Effector CD8-positive, alpha-beta T cell (primary cell): ENCODE results near the gene SLN.
"Not testable (repeated sequence)": the region's sequence is repeated elsewhere in the genome, so short reads cannot be mapped to it uniquely, and the experiment has no call there.

ENCODE experiments used
- DNase-seq: peaks from one replicate; lab custom pipeline; 2025; lab: John Stamatoyannopoulos, UW
- total RNA-seq, 4 experiments: gene quantifications; one replicate each; lab custom pipeline; 2026; lab: John Stamatoyannopoulos, UW

SLN gene
- 0 reads per million in 4 experiments for total RNA-seq

DNA sequence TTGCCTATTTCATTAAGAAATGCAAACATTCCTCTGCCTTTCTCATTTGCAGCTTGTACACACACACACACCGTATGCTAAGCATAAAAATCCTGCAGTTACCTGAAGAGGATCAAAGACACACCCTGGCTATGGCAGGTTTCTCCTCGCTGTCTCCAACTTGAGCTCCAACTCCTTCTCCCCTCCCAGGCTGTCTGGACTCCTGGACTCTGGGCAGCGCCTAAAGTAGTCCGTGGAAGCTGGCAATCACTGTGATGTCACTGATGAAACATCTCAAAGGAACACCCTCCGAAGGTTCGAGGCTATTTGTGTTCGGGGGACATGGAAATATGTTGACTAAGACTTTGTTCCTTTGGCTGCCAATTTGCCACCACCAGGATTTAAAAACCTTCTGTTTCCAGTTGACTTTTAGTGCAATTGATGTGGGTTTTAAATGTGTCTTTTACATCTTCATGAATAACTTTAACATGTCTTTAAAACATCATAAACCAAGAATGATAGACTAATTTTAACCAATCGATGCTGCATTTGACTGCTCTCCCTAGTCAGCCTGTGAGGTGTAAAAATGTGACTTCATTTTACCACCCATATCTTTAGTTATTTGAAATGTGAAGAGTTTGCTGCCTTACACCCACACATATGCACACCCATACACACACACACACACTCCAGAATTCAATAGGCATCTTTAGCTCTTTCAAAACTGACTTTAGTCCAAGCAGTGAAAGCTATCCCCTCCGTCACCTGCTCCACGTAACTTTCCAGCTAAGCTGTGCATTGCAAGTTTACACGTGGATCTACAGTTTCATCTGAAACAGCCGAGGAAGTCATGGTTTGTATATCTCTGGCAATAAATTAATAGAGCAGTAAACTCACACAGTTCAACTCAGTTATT is at the start of gene SLN:
Gene SLN, minus strand, starts transcription at position 196 of the 895 bp plus-strand sequence.
- DNase-seq: no peak

DNA sequence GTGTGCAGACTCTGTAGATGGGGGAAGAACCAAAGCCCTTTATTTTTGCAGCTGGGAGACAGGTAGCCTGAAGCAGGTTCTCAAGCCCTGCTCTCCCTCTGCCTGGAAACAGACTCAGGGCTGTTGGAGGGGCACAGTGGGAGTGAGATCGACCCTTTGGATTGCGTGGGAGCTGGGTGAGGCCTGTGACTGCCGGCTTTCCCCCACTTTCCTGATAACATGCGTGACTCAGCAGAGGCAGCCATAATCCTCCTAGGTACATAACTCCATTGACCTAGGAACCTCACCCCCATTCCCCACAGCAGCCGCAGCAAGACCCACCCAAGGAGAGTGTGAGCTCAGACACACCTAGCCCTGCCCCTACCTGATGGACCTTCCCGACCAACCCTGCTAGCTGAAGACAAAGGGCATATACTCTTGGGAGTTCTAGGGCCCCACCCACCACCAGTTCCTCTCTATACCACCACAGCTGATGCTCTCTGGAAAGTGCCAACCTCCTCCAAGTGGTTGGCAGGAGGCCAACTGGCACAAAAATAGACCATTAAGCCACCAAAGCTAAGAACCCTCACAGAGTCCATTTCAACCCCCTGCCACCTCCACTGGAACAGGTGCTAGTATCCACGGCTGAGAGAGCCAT is 47.0 kb upstream of the SLN start:
- DNase-seq: not testable (repeated sequence)

DNA sequence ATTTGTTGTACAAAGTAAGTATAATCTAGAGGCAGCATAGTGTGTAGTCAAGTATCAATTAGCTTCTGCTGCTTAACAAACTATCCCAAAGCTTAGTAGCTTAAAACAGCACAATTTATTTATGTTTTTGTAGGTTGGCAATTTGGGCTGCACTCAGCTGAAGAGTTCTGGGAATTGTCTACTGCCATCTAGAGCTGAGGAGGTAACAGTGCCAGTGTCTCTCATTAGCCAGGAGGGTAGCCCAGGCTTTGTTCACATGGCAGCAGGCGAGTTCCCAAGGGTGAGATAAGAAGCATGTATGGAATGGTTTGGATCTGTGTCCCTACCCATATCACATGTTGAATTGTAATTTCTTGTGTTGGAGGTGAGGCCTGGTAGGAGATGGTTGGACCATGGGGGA is 45.8 kb upstream of the SLN start:
- DNase-seq: no peak

DNA sequence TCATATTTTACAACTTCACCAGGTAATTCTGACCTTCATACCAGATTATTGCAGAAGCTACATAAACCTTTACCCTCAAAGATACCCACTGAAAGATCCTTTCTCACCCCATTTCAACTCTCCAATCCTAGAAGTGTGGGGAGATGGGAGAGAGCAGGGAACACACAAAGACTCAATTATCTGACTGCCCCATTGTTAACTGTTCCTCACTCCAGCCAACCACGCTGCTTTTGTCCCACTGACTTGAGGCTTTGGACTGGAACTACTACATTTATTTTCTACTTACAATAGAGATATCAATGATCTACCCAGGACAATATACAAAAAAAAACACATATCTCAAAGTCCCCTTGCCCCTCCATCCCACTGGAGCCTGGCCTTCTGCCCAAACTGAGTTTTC is 44.7 kb upstream of the SLN start:
- DNase-seq: no peak

DNA sequence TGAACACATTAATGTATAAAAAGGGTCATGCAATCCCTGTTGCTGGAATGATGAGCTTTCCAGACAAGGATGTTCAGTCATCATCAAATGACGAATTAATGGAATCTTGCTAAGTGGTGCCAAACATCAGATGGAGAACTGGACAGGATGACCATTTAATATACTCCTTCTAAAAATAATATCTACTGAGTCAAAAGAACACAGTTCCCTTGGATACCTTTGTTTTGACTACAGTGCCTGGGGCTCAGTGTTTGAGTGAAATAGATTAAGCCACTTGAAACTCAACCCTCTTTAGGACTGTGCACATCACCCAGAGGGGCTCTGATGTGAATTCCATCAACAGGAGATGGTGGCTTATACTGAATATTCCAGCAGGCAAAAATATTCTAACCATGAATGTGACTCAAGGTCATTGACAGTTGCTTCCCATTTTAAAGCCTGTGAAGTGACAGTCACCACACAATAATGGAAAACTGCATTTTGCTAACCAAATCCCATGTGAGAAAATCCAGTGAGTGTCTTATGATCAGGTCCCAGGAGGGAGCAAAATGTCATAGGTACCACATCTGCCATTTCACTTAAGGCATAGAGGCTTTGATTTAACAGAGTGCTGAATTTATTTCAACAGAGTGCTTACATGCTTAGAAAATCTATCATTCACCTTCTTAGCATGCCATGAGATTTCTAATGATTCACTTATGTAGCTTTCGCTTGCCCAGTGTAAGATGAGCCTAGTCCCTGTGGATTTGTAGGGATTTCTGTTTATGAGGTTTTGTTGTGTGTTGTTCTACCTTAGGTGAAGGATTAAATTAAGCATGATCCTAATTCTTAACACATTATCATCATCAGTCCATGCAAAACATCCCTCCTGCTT is 41.3 kb upstream of the SLN start:
- DNase-seq: no peak

DNA sequence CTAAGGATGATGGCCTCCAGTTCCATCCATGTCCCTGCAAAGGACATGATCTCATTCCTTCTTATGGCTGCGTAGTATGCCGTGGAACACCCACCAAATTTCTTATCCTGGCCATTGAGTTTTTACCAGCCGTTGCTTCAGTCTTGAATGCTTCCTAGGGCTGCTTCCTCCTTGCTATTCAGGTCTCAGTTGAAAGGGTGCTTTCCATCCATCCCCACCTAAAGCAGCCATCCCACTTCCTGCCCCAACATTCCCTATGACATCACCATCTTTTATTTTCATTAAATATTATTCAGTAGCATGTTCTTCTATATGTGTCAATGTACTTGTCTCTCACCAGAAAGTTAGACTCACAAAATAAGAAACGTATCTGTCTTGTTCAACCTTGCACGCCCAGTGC is 40.7 kb upstream of the SLN start:
- DNase-seq: no peak

DNA sequence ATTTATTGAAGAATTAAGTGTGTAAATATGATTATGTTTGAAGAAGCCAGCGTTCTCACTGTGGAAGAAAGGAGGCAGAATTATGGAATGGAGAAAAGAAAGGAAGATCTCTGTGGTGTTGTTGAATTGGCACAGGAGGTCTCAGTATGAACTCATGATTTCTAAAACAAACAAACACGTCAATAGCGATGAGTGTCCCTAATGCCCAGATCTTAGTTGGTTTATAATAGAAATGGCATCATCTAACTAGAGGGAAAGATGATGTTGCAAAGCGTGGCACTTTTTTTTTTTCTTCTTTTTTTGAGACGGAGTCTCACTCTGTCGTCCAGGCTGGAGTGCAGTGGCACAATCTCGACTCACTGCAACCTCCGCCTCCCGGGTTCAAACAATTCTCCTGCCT is 39.2 kb upstream of the SLN start:
- DNase-seq: no peak

DNA sequence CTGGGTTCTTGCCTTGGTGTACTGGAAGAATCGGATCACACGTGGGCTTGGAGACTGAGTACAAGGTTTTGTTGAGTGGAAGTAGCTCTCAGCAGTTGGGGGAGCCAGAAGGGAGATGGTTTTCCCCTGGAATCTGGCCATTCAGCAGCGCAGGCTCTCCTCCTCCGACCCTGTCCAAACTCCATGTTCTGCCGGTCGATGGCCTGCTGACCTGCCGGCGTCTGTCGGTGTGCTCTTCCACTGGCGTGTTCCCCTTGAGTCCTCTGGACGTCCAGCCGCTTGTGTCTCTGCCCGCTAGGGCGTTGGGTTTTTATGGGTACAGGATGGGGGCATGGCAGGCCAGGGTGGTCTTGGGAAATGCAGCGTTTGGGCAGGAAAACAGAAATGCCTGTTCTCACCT is 38.5 kb upstream of the SLN start:
- no peak for DNase-seq

DNA sequence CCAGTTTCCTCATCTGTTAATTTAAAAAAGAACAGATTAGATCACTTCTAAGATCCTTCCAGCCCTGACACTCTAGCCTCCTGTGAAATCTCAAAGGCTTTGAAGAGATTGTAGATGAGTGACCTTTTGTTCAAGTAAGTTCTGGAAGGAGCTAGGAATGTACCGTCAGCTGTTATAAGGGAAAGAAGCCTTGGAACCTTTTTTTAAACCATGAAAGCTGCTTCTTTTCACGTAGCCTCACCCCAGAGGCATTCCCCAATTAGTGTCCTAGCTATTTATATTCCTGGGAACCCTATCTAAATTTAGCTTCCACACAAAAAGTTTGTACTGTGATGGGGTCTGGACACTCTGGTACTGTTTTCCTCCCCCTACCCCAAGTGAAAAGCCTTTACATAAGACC is 35.8 kb upstream of the SLN start:
- DNase-seq: no peak

DNA sequence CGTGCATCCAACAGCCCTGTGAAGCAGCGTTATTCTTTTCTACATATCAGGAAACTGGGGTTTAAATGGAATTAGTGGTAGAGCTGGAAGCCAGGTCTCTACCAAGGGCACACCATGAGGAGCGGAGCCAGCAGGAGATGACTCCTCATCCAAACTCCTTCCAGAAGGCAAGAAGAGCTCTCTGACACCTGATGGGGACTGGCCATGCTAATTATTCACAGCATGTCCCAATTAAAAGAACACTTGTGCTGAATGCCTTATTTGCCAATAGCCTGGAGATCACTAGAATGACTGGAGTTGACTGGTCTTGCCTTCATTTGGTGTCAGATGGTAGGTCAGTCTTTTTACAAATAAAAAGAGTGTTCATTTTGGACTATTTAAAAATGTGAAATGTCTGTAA is 32.9 kb upstream of the SLN start:
- DNase-seq: no peak

DNA sequence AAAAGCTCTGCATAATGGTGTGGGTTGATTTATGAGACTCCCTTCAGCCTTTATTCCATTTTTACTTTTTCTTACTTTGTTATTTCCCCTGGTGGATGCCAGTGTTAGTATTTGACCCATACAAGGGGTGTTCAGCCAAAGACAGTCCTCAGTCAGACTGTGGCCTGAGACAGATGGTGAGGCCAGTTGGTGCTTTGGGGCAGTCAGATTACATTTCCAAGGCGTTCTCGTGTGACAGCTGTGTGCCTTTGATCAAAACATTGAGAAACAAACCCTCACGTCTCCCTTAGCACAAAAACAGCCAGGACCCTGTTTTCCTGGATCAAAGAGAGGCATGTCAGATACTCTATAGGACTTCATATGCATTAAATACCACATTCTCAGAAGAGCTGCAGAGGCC is 31.3 kb upstream of the SLN start:
- DNase-seq: no peak

DNA sequence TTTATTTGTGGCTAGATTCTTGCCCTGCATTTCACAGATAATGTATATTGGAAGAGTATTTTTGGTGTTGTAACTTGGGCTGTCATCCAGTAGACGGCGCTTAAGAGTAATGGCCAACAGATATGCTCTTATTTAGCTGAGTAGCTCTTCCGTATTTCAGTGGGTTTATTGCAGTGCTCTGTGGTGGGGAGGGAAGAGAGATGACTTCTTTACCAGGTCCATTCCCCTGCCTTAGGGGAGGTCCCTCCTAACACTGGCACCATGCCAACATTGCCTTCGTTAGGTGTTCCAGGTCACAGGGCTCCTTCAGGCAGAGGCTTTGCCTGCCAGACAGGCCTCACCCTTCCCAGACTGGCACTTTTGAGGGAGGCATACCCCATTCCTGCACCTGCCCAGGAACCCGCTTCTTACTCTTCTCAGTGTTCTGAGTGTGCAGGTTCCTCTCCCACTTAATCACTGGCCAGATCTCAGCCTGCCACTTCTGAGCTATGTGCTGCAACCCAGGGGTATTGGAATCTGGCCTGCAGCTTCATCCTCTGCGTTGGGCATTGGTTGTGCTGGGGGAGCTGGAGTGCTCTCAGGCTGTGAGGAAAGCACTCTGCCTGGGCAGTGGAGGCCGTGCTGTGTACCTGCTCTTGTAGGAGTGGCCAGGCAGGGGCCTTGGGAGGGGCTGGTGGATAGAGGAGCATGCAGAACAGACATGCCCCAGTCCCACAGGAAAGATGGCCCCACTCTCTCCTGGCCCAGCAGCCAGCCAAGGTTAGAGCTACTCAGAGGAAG is 29.4 kb upstream of the SLN start:
- DNase-seq: no peak

DNA sequence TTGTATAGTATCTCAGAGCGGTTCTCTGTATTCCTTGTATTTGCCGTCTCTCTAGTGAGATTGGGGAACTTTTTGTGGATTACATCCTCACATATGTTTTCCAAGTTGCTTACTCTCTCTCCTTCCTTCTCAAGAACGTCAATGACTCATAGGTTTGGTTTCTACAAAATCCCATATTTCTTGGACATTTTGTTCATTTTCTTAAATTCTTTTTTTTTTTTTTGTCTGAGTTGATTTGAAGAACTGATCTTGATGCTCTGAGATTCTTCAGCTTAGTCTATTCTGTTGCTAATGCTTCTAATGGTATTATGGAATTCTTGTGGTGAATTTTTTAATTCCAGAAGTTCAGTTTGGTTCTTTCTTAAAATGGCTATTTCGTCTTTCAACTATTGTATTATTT is 28.4 kb upstream of the SLN start:
- no peak for DNase-seq

DNA sequence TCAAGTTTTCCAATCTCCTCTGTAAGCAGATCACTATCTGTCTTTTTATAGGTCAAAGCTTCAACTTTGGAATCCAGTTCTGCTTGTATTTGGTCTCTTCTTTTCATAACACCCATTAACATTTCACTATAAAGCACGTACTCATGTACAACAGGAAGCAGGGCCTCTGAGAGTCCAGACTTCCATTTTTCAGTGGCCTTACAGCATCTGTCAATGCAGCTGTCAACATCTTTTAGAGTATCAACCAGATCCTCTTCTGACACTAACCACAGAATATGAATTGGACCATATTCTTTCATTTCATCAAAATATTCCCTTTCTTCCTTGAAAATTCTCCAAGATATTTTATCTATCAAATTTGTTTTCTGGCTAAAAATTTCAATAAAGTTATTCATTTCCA is 24.7 kb upstream of the SLN start:
- no peak for DNase-seq

DNA sequence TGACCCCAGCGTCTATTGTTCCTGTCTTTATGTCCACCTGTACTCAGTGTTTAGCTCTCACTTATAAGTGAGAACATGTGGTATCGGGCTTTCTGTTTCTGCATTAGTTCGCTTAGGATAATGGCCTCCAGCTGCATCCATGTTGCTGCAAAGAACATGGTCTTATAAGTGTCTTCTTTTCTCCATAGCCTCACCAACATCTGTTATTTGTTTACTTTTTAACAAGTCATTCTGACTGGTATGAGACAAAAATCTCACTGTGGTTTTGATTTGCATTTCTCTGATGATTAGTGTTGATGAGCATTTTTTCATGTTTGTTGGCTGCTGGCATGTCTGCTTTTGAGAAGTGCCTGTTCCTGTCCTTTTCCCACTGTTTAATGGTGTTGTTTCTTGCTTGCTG is 21.7 kb upstream of the SLN start:
- no peak for DNase-seq

DNA sequence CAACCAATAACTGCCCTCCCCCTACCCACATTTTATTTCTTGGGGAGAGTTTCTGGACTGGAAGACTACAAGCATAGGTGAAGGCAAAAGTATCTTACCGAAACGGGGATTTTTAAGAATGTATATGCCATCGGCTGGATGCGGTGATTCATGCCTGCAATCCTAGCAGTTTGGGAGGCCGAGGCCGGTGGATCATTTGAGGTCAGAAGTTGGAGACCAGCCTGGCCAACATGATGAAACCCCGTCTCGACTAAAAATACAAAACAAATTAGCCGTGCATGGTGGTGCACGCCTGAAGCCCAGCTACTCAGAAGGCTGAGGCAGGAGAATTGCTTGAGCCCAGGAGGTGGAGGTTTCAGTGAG is 20.8 kb upstream of the SLN start:
- no peak for DNase-seq

DNA sequence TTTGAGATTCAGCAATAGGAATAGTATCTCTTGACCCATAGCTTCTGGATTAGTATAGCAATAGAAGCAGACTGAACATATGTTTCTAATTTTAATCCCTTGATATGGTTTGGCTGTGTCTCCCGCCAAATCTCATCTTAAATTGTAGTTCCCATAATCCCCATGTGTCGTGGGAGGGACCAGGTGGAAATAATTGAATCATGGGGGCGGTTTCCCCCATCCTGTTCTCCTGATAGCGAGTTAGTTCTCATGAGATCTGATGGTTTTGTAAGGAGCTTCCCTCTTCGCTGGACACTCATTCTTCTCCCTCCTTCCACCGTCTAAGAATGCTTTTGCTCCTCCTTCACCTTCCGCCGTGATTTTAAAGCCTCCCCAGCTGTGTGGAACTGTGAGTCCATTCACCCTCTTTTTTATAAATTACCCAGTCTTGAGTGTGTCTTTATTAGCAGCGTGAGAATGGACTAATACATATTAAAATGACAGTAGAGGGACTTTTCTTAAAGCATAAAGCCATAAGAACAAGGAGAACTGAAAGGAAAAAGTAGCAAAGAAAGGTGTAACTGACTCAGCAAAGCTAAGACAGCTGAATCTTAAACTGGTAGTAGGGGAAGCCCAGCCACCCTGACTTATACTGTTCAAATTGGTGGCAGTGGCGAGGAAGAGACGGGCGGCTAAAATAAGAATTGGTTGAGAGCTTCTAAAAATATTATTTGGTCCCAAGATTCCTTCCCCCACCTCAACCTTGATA is 20.3 kb upstream of the SLN start:
- no peak for DNase-seq

DNA sequence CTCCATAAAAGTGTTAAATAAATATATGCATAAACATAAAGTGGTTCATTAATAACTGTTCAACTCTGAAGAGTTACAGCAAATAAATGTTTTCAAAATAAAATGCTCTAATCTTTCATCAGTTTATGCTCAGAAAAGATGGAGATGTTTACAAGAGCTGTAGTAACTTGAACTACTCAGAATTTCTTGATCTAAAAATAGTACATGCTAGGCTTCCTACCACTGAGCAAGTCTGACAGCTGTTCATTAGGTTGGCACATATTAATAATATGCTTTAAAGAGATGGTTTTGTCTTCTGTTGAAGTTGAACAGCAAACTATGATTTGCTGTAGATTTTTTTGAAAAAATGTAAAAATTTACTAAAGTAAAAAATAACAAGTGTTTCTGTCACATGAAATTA is 10.8 kb upstream of the SLN start:
- no peak for DNase-seq

DNA sequence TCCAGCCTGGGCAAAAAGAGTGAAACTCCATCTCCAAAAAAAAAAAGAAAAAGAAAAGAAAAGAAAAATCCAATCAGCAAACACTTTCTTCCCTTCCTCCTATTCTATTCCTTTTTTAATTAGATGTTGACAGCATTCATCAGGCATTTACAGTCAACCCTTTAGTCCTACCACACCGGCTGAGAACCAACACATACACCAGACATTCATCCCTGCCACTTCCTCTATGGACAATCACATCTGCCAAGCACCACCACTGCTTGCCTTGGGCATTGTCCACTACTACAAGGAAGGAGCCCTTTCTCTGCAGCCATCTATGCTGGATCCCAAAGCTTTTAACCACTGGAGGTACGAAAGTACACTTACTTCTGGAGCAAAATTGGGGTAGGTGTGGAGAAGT is 9.4 kb upstream of the SLN start:
- no peak for DNase-seq

DNA sequence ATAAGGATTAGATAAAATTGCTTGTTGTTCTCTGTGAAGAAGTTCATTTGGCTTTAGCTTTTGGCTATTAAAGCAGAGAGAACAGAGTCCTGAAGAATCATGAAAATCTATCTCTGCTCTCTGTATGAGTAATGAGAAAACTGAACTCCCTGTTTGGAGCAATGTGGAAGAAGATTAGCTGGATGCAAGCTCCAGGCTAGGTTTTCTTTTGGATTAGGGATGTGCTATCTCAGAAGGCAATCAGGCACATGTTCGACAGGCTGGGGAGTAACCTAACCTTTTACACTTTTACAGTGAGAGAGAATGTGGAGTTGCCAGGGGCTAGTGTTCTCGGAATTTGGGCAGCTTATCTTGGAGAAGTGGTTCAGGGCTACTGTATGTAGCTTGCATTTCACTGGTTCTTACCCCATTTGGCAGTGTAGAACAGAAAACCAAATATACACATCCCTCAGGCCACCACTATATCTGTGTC is 8.5 kb upstream of the SLN start:
- DNase-seq: no peak
